Gastroesophageal sphincter (tissue), 3 donors: Measurements from ENCODE around the gene CCL4.

Experiments used
- POLR2A ChIP-seq, 2 donors: fragments of 450-650 bp; IDR thresholded peaks; one replicate each; pipeline ENCODE4 v1.6.1; 2017; ENCODE audit warnings: antibody characterized with exemption in 2 of 2, mild to moderate bottlenecking in 2 of 2, moderate library complexity in 1 of 2
- TF ChIP-seq, protein P1 (sequence below), 4 experiments: fragments of 200-600 bp in 2 of 4; fragments of 450-650 bp in 2 of 4; sonication (generic) in 1 of 4; IDR thresholded peaks; one replicate each; pipeline ENCODE4 v1.5.1; 2017 to 2019; ENCODE audit warnings: antibody characterized with exemption in 4 of 4, mild to moderate bottlenecking in 2 of 4, moderate library complexity in 2 of 4

DNA sequence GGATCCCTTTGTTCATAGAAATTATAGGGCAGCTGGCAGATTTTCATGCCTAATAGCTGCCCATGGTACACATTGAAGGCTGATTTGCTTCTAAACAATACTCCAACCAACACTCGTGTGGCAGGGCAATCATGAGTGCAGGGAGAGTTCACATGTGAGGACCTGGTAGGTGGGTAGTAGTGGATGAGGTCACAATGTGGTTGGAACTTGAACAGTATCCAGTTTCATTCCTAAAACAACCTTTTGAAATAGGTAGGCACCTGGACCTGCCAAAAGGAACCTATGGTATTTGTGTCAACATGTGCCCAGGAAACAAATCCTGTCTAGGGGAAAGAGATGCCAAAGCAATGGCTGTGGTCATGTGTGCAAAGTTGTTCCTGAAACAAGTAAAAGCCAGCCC, 32.8 kb downstream of the CCL4 start:
- TF ChIP-seq, protein P1, sequence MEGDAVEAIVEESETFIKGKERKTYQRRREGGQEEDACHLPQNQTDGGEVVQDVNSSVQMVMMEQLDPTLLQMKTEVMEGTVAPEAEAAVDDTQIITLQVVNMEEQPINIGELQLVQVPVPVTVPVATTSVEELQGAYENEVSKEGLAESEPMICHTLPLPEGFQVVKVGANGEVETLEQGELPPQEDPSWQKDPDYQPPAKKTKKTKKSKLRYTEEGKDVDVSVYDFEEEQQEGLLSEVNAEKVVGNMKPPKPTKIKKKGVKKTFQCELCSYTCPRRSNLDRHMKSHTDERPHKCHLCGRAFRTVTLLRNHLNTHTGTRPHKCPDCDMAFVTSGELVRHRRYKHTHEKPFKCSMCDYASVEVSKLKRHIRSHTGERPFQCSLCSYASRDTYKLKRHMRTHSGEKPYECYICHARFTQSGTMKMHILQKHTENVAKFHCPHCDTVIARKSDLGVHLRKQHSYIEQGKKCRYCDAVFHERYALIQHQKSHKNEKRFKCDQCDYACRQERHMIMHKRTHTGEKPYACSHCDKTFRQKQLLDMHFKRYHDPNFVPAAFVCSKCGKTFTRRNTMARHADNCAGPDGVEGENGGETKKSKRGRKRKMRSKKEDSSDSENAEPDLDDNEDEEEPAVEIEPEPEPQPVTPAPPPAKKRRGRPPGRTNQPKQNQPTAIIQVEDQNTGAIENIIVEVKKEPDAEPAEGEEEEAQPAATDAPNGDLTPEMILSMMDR (IDR thresholded peaks at IDR 0.05), result no peak
- no peak for TF ChIP-seq POLR2A (IDR thresholded peaks at IDR 0.05)
